ENCODE measurements around the gene SIN3B.
"Not testable (repeated sequence)": the region's sequence is repeated elsewhere in the genome, so short reads cannot be mapped to it uniquely, and the experiment has no call there.

Gene SIN3B

GRCh38 chr19:16868423-16869130, 39.4 kb downstream of the SIN3B start:
- no peak for DNase-seq

- DNase-seq: no peak
These were observed 40.3 kb downstream of the SIN3B start for GRCh38 chr19:16869331-16869972.

GRCh38 chr19:16871871-16872270, 42.7 kb downstream of the SIN3B start:
- no peak for DNase-seq

GRCh38 chr19:16872728-16873127, 43.5 kb downstream of the SIN3B start:
- DNase-seq: no peak

DNA sequence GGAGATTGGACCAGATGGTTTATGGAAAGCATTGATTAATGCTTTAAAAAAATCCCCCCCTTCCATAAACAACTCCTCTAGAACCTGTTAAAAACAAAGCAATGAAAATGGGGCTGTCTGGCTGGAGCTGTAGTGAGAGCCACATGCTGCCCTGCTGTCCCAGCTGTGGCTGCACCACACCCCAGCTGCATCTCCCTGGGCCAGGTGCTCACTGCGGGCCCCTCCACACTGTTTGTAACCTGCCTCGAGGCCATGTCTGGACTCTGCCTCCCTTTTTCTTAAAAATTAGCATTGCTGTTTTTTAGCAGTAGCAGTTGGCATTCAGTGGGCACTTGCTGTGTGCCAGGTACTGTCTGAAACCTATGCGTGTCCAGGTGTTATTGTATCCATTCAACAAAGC, 44.4 kb downstream of the SIN3B start:
- no peak for DNase-seq

- DNase-seq: no peak
These were observed 45.2 kb downstream of the SIN3B start for GRCh38 chr19:16874250-16874977.

DNA sequence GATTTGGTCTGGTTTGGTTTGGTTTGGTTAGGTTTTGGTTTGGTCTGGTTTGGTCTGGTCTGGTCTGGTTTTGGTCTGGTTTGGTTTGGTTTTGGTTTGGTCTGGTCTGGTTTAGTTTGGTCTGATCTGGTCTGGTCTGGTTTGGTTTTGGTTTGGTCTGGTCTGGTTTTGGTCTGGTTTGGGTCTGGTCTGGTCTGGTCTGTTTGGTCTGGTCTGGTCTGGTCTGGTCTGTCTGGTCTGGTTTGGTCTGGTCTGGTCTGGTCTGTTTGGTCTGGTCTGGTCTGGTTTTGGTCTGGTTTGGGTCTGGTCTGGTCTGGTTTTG, 45.7 kb downstream of the SIN3B start:
- not testable (repeated sequence) for DNase-seq

DNA sequence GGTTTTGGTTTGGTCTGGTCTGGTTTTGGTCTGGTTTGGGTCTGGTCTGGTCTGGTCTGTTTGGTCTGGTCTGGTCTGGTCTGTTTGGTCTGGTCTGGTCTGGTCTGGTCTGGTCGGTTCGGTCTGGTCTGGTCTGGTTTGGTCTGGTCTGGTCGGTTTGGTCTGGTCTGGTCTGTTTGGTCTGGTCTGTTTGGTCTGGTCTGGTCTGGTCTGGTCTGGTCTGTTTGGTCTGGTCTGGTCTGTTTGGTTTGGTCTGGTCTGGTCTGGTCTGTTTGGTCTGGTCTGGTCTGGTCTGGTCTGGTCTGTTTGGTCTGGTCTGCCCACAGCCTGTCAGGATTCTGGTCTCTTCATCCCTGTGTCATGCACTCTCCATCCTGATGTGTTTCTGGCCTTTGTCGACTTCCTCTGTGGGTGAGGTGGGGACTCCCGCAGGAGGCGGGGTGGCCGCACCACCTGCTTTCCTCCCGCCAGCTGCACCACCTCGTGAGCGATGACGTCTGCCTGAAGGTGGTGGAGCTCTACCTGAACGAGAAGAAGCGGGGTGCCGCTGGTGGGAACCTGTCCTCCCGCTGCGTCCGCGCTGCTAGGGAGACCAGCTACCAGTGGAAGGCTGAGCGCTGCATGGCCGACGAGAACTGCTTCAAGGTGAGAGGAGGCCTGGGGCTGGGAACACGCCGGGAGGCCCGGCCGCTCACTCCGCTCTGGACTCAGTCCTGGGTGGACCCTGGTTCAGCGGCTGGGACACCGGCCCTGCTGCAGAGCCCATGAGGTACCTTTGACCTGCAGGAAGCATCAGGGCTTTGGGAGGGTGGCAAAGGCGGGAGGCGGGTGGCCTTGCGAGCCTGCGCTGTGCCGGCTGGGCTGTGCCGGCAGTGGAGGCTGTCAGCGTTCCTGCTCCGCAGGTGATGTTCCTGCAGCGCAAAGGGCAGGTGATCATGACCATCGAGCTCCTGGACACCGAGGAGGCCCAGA, 46.7 kb downstream of the SIN3B start:
- no peak for DNase-seq

- DNase-seq: no peak
These were observed 47.7 kb downstream of the SIN3B start for GRCh38 chr19:16876904-16877361.

- no peak for DNase-seq
These were observed 48.4 kb downstream of the SIN3B start for GRCh38 chr19:16877581-16877980.

- no peak for DNase-seq
These were observed 49.2 kb downstream of the SIN3B start for GRCh38 chr19:16878181-16878965.

DNA sequence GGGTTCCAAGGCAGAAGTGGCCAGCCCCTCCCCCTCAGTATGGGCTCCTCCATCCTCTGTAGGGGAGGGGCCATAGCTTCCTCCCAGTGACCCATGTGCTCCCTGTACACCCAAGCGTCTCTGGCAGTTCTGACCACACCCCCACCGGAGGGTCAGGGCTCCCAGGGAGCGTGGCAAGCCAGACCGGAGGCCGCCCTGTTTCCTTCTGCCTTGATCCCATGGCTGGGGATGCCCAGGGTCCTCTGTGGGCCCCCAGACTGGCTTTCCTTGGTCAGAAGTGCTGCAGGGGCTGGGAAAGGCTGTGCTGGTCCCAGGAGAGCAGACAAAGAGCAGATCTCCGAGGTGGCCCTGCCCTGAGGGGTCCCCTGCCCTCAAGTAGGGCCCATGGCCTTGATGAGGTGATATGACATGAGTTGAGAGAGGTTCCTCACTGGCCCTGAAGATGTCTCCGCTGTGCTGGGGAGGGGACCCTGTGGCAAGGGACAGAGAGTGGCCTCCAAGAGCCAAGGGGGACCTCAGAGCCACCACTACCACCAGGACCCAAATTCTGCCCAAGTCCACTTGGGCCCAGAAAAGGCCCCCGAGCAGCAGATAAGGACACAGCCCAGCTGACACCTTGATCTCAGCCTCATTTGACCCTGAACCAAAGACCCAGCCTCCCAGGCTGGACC, 51.8 kb downstream of the SIN3B start:
- DNase-seq: no peak

- no peak for DNase-seq
These were observed 52.9 kb downstream of the SIN3B start for GRCh38 chr19:16882146-16882545.

DNA sequence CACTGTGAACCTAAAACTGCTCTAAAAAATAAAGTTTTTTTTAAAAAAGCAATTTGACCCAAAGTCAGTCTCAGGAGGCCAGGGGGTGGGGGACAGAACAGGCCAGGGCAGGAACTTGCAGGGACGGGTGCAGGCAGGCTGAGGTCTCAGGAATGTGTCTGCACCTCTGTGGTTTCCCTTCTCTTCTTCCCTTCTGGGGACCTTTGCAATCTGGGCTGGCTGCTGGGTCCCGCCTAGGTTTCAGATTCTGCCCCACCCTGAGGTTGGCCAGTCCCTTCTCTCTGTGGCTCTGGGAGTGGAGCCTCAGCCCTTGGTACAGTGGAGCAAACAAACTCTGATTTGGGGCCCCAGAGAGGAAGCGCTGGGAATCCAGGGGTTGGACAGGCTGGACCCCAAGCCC, 54.3 kb downstream of the SIN3B start:
- no peak for DNase-seq

- DNase-seq: no peak
These were observed 56.0 kb downstream of the SIN3B start for GRCh38 chr19:16885166-16885565.

- no peak for DNase-seq
These were observed 57.2 kb downstream of the SIN3B start for GRCh38 chr19:16886305-16886880.

GRCh38 chr19:16887353-16888265, 58.4 kb downstream of the SIN3B start:
- no peak for DNase-seq

GRCh38 chr19:16888629-16889365, 59.6 kb downstream of the SIN3B start, which contains the start of gene F2RL3:
TSS of gene F2RL3 (plus strand) at chr19:16888999. CDS start at chr19:16889190, 191 bp downstream.
- no peak for DNase-seq

DNA sequence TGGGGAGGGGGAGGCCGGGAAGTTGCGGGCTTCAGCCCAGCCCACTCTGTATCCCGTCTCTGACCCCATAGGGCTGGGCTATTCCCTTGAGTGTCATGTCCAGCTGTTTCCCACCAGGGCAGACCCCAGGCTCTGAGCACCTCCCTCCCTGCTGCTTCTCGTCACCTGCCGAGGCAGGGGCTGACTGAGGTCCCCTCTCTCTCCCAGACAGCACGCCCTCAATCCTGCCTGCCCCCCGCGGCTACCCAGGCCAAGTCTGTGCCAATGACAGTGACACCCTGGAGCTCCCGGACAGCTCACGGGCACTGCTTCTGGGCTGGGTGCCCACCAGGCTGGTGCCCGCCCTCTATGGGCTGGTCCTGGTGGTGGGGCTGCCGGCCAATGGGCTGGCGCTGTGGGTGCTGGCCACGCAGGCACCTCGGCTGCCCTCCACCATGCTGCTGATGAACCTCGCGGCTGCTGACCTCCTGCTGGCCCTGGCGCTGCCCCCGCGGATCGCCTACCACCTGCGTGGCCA, 60.2 kb downstream of the SIN3B start:
- no peak for DNase-seq

All from activated CD4-positive, alpha-beta T cell treated with anti-CD3 and anti-CD28 coated beads, Interleukin-2, amount 50 U/mL, for 1 hour (primary cell).